GM21515 (cell line): Measurements from ENCODE around the gene ENTPD6.
A peak's percentile ranks its signal among the peaks of the same experiment; 100 is the strongest.
"Not testable (repeated sequence)": the region's sequence is repeated elsewhere in the genome, so short reads cannot be mapped to it uniquely, and the experiment has no call there.

ENCODE experiments used
- ATAC-seq: cut with Tn5 transposase; IDR thresholded peaks from one replicate; pipeline ENCODE4 v1.9.1; 2021; ENCODE audit not compliant: unreplicated experiment

The ENTPD6 gene

DNA sequence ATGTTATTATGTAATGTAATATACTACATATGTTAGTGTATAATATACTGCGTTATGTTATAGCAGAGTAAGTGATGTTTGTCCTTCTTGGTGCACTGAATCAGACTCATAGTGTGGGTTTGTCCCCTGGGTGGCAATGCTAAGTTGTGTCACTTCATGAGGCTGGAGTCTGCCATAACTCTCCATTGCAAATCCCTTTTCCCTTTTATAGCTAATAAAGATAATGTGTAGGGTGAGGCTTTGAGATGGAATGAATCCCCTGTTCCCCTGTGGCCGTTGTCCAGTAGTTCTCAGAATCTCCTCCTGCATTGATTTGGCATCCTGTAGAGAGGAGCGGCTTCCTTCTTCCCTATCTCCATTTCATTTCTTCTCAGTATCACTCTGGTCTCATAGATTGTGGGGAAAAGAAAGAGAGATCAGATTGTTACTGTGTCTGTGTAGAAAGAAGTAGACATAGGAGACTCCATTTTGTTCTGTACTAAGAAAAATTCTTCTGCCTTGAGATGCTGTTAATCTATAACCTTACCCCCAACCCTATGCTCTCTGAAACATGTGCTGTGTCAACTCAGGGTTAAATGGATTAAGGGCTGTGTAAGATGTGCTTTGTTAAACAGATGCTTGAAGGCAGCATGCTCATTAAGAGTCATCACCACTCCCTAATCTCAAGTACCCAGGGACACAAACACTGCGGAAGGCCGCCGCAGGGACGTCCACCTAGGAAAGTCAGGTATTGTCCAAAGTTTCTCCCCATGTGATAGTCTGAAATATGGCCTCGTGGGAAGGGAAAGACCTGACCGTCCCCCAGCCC is 45.5 kb downstream of the ENTPD6 start:
- ATAC-seq: not testable (repeated sequence)

DNA sequence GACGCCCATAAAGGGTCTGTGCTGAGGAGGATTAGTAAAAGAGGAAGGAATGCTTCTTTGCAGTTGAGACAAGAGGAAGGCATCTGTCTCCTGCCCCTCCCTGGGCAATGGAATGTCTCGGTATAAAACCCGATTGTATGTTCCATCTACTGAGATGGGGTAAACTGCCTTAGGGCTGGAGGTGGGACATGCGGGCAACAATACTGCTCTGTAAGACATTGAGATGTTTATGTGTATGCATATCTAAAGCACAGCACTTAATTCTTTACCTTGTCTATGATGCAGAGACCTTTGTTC is 46.1 kb downstream of the ENTPD6 start:
- not testable (repeated sequence) for ATAC-seq

GRCh38 chr20:25242231-25242630 is 46.7 kb downstream of the ENTPD6 start:
- no peak for ATAC-seq

GRCh38 chr20:25243416-25243979 is 48.0 kb downstream of the ENTPD6 start:
- ATAC-seq: no peak

- no peak for ATAC-seq
Observed at GRCh38 chr20:25244976-25245375, 49.5 kb downstream of the ENTPD6 start.

DNA sequence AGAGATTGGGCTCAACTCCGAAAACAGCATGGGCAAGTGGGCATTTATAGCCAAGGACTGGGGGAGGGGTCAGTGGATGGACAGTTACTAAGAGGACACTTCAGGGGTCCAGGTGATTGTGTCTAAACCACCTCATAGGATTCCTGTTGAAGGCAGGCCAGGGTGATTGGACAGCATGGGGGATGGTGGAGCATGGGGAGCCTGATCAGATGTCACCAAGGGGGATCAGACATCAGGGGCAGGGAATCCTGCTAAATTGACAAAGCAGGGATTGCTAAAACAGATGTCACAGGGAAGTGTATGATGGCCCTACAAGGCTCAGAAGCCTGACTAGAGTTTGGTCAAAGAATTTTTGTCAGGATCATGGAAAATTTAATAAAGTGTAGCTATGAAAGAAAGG is 49.9 kb downstream of the ENTPD6 start:
- ATAC-seq: no peak

DNA sequence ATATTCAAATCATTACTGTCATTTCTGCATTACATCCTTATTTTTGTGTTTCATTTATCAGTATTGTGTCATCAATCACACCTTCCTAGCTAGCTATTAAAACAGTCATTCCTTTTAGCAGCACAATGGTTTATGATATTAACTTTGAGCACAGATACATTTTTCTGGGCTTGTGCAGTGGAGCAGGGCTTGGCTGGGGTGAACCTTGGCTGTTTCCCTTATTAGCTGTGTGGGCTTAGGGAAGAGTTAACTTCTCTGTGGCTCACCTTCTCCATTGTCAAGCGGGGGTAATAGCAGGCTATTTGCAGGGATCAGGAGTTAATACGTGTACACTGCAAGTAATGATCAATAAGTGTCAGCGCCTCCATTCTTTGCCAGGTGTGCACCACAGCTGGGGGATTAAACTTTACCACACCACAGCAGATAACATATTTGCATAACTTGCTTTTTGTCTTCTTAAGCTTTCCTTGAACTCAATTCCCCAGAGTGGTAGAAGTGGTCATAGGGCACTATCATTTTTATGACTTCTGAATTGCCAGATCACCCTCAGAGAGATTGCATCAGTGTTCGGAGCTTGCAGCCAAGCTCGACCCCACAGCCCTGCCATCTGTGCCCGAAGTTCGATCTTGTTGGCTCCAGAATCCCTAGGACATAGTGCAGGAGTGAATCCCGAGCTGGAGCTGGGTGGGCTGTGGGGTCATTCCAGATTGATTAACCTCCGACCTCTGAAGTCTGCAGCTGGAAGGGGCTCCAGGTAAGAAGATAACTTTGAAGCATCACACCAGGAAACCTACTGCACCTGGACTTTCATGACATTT is 50.9 kb downstream of the ENTPD6 start:
- no peak for ATAC-seq

- no peak for ATAC-seq
Observed at GRCh38 chr20:25247000-25247517, 51.5 kb downstream of the ENTPD6 start.

DNA sequence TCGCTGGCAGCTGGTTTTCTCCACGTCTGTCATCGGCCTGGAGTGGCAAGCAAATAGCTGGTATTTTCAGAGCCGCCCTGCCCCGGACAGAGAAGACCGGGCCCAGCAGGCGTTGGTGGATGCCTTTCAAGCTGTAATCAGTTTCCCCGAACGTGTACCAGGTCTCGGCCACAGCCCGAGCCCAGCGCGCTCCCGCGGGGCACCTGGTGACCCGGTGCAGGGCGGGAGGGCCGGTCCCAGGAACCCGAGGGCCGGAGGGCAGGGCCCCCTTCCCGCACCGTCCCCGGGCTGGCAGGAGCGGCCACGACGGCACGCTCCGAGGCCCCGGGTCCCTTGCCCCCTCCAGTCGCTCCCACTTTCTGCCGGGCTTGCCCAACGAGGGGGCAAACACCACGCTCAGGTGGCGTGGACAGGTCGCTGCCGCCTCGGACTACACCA is 52.0 kb downstream of the ENTPD6 start:
- ATAC-seq: peak; percentile 33

DNA sequence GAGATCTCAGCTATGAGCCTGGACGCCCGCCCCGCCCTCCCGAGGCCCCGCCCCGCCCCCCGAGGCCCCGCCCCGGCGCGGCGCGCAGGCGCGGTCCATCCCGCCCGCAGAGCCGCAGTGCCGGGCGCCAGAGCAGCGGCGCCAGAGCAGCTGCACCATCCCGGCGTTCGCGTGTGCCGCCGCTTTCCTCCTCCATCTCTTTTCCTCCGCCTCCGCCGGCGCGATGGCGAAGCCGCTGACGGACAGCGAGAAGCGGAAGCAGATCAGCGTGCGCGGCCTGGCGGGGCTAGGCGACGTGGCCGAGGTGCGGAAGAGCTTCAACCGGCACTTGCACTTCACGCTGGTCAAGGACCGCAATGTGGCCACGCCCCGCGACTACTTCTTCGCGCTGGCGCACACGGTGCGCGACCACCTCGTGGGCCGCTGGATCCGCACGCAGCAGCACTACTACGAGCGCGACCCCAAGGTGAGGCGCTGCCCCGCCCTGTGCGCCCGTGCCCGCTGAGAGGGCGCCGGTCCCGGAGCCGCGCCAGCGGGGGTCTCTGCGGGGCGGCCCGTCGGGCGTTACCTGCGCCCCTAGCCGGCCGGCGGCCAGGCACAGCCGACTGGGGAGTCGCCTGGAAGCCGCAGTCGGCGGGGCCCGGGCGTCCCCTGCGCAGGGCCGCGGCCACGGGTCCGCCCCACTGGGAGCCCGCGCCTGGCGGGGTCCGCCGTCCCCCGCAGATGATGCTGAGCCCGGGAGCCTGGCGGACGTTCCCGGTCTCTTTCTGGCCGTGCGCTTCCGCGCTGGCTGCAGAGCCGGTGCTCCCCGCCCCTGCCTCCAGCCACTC is 52.7 kb downstream of the ENTPD6 start, which contains the start of gene PYGB:
Gene PYGB, plus strand, starts transcription at position 130 of the 830 bp plus-strand sequence. Its CDS starts 94 bp downstream, at position 224.
- peak; percentile 58 for ATAC-seq

DNA sequence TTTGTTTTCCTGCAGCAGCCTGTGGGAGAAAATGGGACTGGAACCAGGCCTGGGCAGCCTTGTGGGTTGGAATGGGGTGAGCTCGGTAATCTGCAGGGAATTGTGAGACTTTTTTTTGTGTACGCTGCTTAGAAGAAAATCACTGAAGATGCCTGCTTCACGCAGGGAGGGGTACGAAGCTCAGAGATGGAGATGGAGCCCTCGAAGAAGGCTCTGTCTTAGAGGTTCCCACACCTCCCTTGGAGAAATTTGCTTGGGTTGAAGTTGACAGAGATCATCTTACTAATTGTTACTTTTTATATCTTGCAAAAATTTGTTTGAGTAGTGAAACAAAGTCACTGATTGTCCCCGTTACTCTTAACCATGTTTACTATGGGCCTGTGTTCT is 53.3 kb downstream of the ENTPD6 start:
- ATAC-seq: no peak

DNA sequence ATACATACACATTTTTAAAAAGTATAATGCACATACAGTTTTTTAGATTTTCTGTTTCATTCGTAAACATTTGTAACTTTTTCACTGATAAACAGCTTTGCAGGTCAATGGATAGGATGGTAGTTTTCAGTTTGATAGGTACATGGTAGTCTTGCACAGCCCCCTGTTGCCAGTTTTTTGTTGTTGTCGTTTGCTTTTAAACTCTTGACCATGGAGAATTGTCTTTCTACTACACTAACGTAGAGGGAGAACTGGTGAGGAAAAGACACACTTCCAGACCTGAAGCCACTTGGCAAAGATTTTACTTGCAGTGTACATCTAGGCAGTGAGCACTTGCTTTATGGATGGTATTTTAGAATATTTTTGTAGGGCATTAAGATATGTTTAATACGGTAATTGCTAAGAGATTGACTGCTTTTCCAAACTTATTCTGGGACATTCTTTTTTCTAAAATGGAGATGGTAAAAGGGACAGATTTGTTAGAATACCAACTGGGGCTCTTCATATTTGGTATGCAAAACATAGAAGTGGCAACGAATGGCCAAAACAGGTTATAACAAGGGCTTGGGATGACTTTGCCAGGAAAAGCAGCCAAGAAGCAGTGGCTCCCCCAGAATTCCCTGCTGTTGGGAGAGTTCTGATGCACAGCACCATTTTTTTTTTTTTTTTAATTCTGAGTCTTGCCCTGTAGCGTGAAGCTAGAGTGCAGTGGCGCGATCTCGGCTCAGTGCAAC is 53.9 kb downstream of the ENTPD6 start:
- no peak for ATAC-seq

GRCh38 chr20:25250508-25250907 is 55.0 kb downstream of the ENTPD6 start:
- ATAC-seq: no peak

- no peak for ATAC-seq
Observed at GRCh38 chr20:25251019-25251418, 55.5 kb downstream of the ENTPD6 start.

- ATAC-seq: no peak
Observed at GRCh38 chr20:25251558-25251957, 56.0 kb downstream of the ENTPD6 start.

DNA sequence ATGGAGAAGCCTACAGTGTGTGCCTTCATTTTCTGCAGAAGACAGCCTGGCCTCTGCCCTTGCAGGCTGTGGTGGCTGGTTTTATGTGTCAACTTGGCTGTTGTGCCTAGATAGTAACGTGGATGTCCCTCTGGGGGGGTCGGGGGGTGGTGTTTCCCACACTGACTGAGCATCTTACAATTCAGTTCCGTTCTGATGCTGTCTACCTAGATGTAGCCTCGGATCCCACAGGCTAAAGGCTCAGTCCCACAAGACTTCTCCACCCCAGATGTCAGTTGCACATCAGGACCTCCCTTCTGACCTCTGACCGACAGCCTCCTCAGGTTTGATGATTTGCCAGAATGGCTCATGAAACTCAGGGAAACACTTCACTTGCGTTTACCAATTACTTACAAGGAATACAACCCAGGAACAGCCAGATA is 56.7 kb downstream of the ENTPD6 start:
- ATAC-seq: no peak

GRCh38 chr20:25252686-25253421 is 57.3 kb downstream of the ENTPD6 start:
- no peak for ATAC-seq

GRCh38 chr20:25253606-25254275 is 58.2 kb downstream of the ENTPD6 start:
- no peak for ATAC-seq

DNA sequence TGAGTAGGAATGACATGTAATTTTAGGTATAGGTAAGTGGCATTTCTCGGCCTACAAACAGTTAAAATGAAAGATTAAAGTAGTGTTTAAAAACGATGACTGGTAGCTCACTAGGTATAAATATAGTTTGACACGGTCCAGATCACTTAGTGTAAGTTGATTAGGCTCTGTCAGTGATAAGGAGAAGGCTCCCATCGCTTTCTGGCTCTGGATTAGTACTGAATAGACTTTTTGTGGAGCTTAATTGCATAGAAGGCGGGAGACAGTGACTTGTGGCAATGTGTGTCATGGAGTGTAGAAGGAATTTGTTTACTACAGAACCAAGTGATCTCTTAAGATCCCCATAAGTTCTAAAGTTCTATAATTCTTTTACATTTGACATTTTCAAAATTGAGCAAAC is 59.1 kb downstream of the ENTPD6 start:
- ATAC-seq: no peak
